Fibroblast of skin of left quadriceps (primary cell): Measurements from ENCODE around the gene VPS13C.
A peak's percentile ranks its signal among the peaks of the same experiment; 100 is the strongest.

ENCODE experiments used
- DNase-seq, 2 experiments: peaks; one replicate each; pipeline ENCODE4 v3.0.0-alpha.2; 2013; ENCODE audit warnings: low read depth in 2 of 2

The VPS13C gene

DNA sequence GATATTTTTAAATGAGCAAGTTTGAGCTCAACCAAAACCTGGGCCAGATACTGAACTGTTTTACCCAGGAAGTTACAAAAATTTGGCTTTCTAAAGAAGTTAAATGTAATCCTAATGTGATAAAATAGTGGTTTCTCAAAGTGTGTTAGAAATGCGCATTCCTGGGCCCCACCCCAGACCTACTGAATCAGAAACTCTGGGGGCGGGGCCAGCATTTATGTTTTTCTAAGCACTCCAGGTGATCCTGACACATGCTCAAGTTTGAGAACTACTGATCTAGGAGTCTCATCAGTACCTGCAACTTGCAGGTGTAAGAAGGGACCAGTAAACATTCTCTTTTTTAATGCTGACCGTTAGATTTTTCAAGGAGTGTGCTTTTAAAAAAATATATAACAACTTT is 190.6 kb downstream of the VPS13C start:
- DNase-seq, result no peak

DNA sequence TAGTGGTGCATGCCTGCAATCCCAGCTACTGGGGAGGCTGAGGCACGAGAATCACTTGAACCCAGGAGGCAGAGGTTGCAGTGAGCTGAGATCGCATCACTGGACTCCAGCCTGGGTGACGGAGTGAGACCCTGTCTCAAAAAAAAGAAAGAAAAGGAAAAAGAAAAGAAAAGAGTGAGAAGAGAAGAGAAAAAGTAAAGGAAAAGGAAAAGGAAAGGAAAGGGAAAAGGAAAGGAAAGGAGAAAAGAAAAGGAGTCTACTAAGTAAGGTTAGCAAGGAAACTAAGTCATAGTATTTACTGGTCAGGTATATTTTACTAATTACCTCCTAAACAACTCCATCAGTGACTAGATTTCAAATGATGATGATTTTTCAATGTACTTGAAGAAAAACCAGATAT is 198.3 kb downstream of the VPS13C start:
- DNase-seq, result no peak

DNA sequence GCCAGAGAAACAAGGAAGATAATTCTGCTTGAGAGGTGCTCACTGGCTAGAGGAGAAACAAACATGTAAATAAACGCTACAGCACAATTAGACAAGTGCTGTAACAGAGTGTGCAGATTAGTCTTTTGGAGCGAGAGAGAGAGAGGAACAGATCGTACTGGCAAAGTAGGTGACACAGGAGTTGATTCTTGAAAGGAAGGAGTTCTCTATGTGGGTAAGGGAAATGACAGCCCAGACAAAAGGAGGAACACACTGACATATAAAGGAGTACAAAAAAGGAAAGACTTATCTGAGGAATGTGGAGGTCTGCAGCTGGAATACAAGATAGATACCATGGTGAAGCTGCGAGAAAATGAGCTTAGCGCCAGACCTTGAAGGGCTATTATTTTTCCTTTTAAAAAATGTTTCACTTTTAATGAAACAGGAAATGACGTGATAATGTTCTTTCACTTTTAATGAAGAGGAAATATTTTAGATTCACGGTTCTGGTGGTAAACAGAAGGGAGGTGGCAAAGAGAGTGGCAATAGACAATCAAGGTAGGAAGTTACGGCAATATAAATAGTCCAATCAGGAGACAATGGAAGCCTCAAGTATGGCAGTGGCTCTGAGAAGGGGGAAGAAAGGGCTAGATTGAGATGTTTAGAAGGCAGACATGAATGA is 202.9 kb downstream of the VPS13C start:
- no peak for DNase-seq

DNA sequence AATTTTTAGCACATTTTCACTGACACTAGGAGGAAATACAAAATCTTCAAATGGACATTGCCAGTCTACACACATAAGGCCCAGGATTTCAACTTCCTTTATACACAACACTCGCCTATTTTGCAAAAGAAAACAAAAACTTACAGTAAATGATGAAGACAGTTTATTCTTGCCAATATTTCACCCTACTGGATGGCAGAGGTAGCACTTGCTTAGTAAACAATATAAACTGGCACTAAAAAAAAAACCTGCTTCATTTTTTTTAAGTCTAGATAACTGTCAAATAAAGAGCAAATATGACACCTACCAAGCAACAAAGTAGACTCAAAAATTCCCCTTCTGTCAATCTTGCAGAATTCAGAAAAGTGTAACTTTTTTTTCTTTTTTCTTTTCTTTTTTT is 204.0 kb downstream of the VPS13C start:
- no peak for DNase-seq

DNA sequence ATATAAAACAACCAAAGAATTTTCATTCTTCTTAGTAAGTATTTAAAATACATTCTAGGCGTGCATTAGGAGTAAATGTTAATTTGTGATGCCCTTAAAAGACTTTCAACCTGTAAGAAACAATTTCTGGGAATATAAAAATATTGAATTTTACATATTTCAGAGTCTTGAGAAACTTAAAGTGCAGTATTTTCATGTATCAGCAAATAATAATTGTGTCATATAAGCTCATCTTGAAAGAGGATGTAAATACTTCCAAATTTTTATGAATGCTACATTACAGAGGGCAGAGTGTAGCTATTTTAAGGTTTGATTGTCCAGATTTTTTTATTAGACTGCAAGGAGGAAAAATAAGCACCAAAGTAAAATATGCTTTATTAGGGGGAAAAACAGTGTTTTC is 207.1 kb downstream of the VPS13C start:
- no peak for DNase-seq

DNA sequence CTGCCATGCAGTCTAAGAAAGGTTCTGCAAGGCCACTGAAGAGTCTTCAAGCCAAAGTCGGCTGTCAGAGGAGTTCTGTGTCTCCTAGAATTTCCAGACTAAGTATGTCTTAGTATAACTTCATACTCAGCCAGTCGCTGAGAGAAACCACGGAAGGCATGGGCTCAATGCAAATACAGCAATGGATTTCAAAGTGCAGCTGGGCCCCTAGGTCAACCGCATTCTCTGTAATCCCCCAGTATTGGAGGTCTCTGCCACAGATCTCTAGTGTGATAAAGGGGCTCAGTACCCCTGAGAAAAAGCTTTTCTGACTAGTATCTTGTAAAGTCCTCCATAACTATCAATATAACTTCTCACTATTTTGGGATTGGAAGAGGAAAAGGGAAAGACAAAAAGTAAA is 208.3 kb downstream of the VPS13C start:
- no peak for DNase-seq

DNA sequence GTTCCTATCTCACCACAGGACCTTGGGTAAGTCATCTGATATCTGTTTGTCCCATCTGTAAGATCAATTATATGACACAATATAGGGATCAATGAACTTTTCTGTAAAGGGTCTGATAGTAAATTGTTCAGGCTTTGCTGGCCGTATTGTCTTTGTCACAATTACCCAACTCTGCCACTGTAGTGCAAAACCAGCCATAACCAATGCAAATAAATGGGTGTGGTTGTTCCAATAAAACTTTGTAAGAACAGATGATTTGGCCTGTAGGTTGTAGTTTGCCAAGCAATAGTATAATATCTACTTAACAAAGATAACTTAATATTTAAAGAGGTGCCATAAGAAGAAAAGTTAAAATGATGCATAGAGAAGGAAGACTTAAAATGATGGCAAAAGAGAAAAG is 210.8 kb downstream of the VPS13C start:
- no peak for DNase-seq

DNA sequence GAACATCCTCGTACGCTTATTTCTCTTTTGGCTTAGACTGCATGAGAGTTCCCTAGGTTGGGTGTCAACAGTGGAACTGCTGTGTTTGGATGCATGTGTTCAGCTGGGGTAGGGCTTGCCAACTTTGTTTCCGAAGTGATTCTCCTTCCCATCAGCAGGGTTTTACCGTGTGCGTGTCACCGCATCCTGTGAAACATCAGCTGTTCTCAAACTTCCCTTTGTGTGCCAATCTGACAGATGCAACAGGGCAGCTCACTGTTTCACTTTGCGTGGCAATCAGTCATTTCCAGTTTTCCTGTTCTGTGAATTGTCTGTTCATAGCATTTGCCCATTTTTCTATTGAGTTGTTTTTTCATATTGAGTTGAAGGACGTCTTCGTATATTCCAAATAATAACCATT is 218.8 kb downstream of the VPS13C start:
- DNase-seq, result no peak

DNA sequence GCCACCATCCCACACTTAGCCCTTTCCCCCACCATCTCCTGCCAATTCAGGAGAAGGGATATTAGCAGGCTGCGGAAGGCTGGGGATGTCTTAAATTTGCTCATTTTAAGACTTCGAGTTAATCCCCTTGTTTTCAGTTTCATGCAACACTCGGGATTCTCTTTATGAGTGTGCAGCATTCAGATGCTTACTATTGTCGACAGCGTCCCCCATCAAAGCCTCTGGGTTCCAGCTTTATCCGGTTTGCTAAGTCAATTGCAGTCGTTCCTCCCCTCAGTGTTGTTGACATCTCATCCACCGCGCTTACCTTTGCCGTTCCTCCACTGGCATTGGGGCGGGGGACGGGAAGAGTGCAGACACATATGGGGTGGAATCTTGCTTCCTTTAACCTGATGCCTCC is 220.2 kb downstream of the VPS13C start:
- no peak for DNase-seq

DNA sequence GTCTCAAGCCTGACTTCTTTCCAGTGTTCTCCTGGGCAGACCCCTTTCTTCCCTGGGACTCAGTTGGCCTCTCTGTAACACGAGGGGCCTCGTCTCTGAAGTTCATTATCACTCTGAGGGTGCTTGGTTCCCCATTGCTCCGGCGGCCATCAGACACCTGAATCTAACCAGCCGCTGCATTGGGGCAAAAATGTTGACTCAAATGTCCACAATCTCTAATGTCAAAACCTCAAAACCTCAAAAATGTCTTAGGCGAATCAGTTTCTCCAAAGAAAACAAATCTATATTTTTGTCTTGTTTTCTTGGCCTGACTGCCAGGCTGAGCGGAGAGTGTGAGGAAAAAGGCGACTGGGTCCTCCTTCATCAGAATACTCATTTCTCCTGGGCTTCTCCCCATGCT is 220.7 kb downstream of the VPS13C start:
- no peak for DNase-seq

DNA sequence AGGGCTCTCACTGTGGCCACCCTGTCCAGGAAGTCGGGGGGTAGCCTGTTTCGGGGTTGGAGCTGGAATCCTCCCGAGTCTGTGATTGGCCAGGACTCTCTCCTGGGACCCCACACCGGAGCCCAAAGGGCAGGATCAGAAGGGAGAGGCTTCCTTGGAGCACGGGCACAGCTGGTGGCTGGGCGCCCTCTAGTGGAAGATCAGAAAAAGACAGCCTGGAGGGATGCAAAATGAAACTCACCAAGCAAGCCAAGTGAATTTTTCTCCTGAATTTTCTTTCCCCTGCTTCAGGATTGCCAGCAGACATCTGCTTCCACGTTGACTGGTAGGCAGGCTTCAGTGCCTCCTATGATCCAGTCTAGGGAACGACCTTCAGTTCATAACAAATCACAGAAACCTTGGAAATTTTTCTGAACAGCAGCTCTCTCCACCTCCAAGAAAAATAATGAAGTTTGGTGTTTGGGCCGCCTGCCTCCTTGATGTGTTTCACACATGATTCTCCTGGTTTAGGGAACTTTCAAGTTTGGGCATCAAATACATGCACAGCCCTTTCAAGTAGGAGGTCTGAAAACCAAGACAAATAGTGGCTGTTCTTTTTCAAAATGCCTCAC is 224.6 kb downstream of the VPS13C start:
- DNase-seq, result peak; percentile 24 to 39

DNA sequence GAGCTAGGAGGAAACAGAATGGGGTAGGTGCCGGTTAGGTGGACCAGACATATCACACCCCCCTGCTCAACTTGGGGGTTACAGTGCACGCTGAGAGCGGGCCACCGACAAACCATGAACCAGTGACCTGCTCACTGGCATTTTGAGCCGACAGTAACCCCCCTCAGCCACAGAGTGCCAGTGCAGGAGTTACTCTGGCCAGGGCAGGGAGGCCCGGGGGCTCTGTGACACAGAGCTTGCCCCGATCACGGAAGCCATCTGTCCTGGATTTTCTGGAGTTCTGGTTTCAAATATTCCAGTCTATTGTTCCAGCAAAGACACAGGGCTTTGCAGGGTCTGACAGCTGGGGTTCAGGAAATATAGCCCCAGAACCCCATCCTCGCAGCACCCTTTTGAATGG is 225.2 kb downstream of the VPS13C start:
- no peak for DNase-seq

DNA sequence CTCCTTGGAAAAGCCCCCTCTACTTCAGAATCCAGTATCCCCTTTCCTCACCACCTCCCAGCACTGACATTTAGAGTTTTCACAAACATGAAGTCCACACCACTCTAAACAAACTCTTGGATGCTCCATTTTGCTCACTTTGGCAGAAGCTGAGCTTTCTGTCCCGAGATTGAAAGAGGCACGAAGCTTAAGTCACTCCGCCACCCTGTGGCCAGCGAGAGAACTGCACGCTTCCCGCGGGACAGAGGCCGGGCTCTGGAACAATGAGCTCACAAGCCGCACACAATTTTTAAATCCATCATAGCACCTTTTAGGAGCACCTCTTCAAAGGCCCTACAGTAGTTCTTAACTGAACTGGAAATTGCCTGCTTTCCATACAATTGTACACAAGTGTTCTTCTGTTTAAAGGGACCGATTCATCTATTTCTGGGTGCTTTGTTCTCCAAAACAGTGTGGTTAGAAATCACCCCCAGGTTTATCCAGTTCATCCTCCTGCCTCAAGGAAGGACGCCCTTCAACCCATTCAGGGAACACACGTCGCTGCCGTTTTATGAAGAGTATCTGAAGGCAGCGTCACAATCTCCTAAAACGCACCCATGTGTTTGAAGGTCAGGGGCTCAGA is 226.1 kb downstream of the VPS13C start:
- DNase-seq, result peak; percentile 45 to 51

DNA sequence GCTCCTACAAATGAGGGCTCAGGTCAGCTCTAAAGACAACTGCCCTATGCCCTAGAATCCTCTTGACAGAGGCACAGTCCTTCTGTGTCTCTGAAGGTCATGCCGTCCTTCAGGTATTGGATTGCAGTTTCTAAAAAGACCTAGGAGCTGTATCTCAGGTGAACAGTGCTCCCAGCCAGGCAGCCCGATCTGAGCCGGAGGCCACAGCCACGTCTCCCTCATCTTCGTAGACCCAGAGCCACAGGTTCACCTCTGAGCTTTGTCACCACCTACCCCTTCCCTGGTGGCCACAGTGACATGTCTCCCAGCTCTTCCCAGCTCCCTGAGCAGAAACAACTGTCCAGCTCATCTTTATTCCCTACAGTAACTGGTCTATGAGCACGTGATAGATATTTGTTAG is 228.0 kb downstream of the VPS13C start:
- DNase-seq, result no peak

DNA sequence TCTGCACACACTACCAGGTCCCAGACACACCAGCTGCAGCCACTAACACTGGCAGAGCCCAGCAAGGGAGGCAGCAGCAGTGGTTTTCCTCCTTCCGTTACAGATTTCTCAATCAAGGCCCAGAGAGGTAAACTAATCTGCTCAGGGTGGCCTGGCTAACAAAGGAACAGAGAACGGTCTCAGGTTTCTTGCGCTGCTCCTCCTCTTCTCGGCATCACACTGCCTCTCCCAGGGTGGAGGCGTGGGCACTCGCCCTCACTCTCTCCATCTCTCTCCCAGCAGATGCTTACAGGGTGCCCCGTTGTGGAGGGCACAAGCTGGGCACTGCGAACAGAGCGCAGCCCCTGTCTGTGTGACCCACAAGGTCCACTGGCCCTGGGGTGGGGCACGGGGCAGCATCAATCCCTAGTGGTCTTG is 228.7 kb downstream of the VPS13C start:
- no peak for DNase-seq

DNA sequence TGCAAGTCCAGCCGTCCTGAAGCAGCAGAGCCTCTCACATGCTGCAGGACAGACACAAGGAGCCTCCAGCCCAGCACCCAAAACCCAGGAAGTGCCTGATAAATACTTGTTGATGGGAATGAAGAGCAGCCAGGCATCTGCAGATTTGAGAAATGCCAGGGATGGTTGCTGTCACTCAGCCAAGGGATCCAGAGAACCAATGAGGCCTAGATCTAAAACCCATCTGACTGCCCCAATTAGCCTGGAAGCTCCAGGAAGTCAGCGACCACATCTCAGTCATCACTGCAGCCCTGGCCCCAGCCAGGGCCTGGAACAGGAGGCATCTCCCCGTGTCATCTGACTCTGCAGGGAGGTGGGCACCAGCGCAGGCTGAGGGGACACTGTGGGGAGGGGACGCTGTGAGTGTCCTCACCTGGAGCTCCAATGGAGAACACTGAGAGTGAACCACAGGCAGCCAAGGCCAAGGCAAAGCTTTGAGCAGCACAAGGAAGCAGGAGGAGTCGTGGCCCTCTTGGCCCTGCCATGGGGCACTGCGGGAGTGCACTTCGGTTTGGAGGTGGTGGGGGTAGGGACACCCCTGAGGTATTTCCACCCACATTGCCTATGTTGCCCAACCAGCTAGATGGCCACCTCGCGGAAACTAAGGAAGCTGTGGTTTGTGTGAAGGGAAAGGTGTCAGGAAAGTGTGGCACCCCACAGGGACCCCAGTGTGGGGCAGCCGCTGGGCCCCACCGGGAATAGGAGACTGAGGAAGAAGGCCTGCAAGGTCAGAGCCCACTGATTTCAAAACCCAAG is 229.5 kb downstream of the VPS13C start:
- no peak for DNase-seq

DNA sequence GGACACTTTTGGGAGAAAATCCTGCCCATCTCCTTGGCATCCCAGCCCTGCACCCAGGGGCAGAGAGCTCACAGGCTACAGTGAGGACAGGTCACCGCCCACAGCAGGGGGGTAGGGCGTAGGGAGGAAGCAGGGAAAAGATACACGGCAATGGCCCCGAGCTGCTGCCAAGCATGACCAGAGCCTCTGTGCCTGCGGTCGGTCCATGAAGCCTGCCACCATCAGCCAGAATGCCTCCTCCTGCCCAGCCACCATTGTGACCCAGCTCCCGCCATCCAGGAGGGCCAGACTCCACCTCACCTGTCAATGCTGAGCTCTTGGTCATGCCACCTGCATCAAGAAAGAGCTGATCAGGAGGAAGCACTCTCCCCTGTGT is 230.7 kb downstream of the VPS13C start:
- DNase-seq, result no peak

DNA sequence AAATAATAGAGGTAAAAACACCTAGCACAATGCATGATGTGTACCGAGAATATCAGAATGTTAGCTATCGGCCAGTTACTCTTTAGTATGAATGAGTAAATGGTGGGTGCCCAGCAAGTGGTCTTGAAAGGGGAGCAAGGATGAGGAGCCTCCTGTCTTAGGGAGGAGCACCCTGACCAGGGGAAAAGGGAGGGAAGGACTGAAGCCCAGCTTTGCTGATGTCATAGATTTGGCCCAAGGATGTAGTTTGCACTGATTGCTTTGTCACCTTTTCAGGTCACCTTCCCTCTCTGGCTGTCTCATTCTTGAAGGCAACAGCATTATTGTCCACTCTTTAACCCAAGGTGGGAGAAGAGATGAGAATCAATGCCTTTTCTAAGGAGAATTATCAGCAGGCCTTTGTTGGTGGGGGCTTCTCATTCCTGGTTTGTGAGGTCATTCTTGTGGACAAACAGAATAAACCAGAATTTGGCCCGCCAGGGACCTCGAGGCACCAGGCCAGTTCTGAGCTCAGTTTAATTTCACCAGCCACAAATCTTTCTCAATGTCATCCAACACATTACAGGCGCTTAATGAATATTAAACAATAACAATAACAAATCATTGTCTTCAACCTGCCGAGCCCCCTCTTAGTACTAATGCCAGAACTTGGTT is 231.3 kb downstream of the VPS13C start:
- DNase-seq, result no peak

DNA sequence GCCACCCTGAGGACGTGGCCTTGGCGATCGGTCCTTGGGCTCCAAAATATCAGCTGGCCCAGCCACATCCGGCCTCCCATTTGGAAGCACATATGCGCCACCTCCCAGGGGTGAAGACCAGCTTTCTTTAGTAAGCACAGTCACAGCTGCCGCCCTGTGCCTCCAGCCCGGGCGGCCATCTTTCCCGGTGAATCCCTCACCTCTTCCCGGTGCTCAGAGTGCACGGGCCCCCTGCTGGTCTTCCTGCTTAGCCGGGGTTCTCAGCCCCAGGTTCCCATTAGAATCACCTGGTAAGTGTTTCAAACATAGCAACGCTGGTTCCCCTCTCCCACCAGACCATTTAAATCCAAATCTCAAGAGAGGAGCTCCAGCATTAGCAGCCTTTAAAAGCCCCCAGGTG is 232.2 kb downstream of the VPS13C start:
- DNase-seq, result no peak

DNA sequence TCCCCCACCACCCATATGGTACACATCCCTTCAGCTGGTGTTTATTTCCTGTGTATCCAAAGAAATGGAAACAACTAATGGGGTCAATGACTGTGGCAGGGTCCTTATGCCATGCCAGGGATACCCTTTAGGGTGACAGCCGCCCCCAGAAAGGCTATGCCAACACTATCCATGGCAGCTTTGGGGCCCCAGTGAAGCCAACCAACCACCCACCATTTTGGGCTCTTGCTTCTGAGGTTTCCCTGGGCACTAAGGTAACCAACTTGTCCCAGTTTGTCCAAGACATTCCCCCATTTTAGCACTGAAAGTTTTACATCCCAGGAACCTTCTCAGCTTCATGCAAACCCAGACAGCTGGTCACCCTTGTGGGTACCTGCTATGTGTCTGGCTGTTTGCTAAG is 233.1 kb downstream of the VPS13C start:
- no peak for DNase-seq

DNA sequence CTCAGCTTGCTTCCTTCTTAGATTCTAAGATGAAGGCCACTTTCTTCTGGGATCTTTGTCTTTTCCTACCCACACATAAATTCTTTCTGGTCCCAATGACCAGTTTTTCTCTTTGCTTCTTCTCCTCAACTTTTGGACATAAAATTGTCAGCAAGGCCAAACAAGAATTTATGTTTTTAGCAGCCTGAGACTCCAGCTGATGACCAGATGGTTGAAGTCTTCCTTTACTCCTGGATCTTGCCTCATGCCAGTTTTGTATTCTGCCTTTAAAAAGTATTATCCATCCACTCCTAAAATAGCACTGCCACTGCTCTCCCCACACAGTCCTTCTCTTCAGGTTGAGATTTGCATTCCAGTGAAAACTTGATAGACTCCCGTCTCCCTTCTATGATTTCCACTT is 236.0 kb downstream of the VPS13C start:
- DNase-seq, result no peak

DNA sequence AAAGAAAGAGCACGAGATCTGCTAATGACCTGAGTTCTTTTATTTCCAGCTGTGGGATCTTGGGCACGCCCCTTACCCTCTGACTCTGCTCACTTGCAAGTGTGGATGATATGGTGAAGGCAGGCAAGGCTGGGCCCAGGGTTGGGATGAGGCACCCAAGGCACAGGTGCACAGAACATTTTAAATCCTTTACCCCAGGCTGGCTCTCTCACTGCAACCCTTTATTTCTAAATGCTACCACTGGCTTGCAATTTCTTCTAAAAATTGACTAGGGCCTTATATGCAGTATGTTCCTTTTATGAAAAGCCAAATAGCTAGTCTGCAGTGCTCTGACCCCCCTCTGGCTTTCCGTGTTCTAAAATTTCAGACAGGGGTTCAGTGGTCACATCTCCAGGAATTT is 237.7 kb downstream of the VPS13C start:
- DNase-seq, result no peak
